ENCODE measurements around the gene LTBP1.

DNA sequence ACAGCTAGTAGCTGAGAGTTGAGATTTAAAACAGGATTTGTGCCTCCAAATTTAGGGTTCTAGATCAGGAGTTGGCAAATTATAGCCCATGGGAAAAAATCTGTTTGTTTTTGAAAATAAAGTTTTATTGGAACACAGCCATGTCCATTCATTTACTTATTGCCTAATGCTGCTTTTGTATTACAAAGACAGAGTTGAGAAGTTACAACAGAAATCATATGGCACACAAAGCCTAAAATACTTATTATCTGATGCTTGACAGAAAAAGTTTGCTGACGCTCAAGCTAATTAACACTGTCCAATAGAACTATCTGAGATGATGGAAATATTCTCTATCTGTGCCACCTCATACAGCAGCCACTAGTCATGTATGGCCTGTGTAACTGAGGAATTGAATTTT, 300.6 kb downstream of the LTBP1 start:
- no peak for TF ChIP-seq EZH2 (IDR thresholded peaks at IDR 0.05; ENCODE audit: borderline replicate concordance, low read length)
- TF ChIP-seq, protein P1, sequence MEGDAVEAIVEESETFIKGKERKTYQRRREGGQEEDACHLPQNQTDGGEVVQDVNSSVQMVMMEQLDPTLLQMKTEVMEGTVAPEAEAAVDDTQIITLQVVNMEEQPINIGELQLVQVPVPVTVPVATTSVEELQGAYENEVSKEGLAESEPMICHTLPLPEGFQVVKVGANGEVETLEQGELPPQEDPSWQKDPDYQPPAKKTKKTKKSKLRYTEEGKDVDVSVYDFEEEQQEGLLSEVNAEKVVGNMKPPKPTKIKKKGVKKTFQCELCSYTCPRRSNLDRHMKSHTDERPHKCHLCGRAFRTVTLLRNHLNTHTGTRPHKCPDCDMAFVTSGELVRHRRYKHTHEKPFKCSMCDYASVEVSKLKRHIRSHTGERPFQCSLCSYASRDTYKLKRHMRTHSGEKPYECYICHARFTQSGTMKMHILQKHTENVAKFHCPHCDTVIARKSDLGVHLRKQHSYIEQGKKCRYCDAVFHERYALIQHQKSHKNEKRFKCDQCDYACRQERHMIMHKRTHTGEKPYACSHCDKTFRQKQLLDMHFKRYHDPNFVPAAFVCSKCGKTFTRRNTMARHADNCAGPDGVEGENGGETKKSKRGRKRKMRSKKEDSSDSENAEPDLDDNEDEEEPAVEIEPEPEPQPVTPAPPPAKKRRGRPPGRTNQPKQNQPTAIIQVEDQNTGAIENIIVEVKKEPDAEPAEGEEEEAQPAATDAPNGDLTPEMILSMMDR (conservative IDR thresholded peaks at IDR 0.05 in 1 of 2, IDR thresholded peaks at IDR 0.05 in 1 of 2; ENCODE audit: extremely low read depth in 1 of 2, insufficient read depth in 1 of 2, low read depth in 1 of 2, low read length in 2 of 2) = no peak
